Prostate gland (tissue), 2 donors: ENCODE data around the gene FGGY. TPM values are rescaled to one million over a fixed set of nuclear protein-coding genes. Genes with fewer than 3 reads are reported as not detected.
"Not testable (repeated sequence)": the region's sequence is repeated elsewhere in the genome, so short reads cannot be mapped to it uniquely, and the experiment has no call there.

Experiments used
- DNase-seq: peaks from one replicate; pipeline ENCODE4 v3.0.0-alpha.2; 2019; ENCODE audit warnings: low spot score
- H3K27ac ChIP-seq, 2 donors: fragments of 200-600 bp; sonication (generic); 2 replicates each; pipeline ENCODE4 v1.5.1; 2017 to 2019
- H3K27me3 ChIP-seq: fragments of 200-600 bp; sonication (generic); replicated peaks from 2 replicates; pipeline ENCODE4 v1.5.1; 2019; ENCODE audit not compliant: insufficient read depth
- H3K36me3 ChIP-seq, 2 donors: fragments of 200-600 bp; sonication (generic); 1 replicate in 1 of 2; 2 replicates in 1 of 2; pipeline versions ENCODE4 v1.5.1 to v1.8.1; 2017 to 2019
- H3K4me1 ChIP-seq: fragments of 200-600 bp; sonication (generic); replicated peaks from 2 replicates; pipeline ENCODE4 v1.5.1; 2019
- H3K4me3 ChIP-seq, 2 donors: fragments of 200-600 bp; sonication (generic); 2 replicates each; pipeline ENCODE4 v1.5.1; 2017 to 2019
- H3K9me3 ChIP-seq: fragments of 200-600 bp; sonication (generic); 2 replicates; pipeline ENCODE4 v1.5.1; 2017
- CTCF ChIP-seq, 4 experiments: fragments of 200-600 bp in 2 of 4; fragments of 450-650 bp in 2 of 4; sonication (generic) in 2 of 4; IDR thresholded peaks; 1 replicate in 3 of 4; 2 replicates in 1 of 4; pipeline ENCODE4 v1.5.1; 2016 to 2019; ENCODE audit warnings: antibody characterized with exemption in 4 of 4, mild to moderate bottlenecking in 2 of 4, moderate library complexity in 2 of 4
- POLR2A ChIP-seq: fragments of 450-650 bp; IDR thresholded peaks from one replicate; pipeline ENCODE4 v1.6.1; 2016; ENCODE audit warnings: antibody characterized with exemption, mild to moderate bottlenecking
- POLR2AphosphoS5 ChIP-seq: sonication (generic); formaldehyde crosslinking; IDR thresholded peaks from one replicate; pipeline ENCODE4 v1.6.1; 2017; ENCODE audit warnings: antibody characterized with exemption
- WGBS: methylation state at CpG from one replicate; pipeline ENCODE4 v1.1.5; 2018; 5-methylcytosine and 5-hydroxymethylcytosine counted together
- intact Hi-C: fragments of 100-400 bp; cut with DNase I; formaldehyde crosslinking; loops from one replicate; pipeline ENCODE4 v1.14.2; 2022
- total RNA-seq, 2 donors: library from RNA; depleted of rRNA; stranded (reverse); fragments of >200 nt; gene quantifications; one replicate each; pipeline ENCODE4 v1.1.0, GENCODE V29; 2016

Gene FGGY
- total RNA-seq, 2 donors from 2014 or later, result 28.6 to 32.2 TPM

- 88% methylated on average over 6 of the region's 6 CpGs for WGBS
- Histone ChIP-seq H3K27me3 (no peaks in the 10 kb centered on the region), H3K36me3 (no peaks in the 10 kb centered on the region), H3K27ac (no peak overlapping the region), H3K4me3 (no peak overlapping the region), H3K4me1 (no peaks in the 10 kb centered on the region), H3K9me3 (no peaks in the 10 kb centered on the region)
- no peak for DNase-seq
- intact Hi-C loops, result loop anchor here (5.0 to 10.0 kb wide), 4 partner anchors 152 to 394 kb away; no protein-coding TSS in a partner anchor
- TF ChIP-seq POLR2A (no peak), CTCF (IDR thresholded peaks at IDR 0.05) (no peak)
Observed at GRCh38 chr1:59298710-59299346, 1.9 kb downstream of the FGGY start.

- H3K27ac ChIP-seq, H3K9me3 ChIP-seq, H3K4me1 ChIP-seq, H3K36me3 ChIP-seq, DNase-seq, H3K4me3 ChIP-seq, H3K27me3 ChIP-seq: not testable (repeated sequence)
- intact Hi-C loops, result loop anchor here (5.0 to 10.0 kb wide), 4 partner anchors 152 to 395 kb away; no protein-coding TSS in a partner anchor
- 90% methylated on average over 11 of the region's 11 CpGs for WGBS
Observed at GRCh38 chr1:59299670-59300069, 2.8 kb downstream of the FGGY start.

GRCh38 chr1:59302297-59302696 is 5.4 kb downstream of the FGGY start:
- no peaks in the 10 kb centered on the region for H3K27me3 ChIP-seq
- H3K36me3 ChIP-seq, result no peaks in the 10 kb centered on the region
- H3K4me3 ChIP-seq, result no peak overlapping the region
- 100% methylated on average over 1 of the region's 1 CpG for WGBS
- intact Hi-C loops, result no loop called here
- no peaks in the 10 kb centered on the region for H3K9me3 ChIP-seq
- no peak overlapping the region for H3K27ac ChIP-seq
- DNase-seq, result no peak
- TF ChIP-seq CTCF (IDR thresholded peaks at IDR 0.05) (no peak), POLR2AphosphoS5 (no peak), POLR2A (no peak)
- H3K4me1 ChIP-seq, result no peaks in the 10 kb centered on the region

GRCh38 chr1:59302871-59303270 is 6.0 kb downstream of the FGGY start:
- no peaks in the 10 kb centered on the region for H3K27me3 ChIP-seq
- no peak overlapping the region for H3K27ac ChIP-seq
- H3K36me3 ChIP-seq, result no peaks in the 10 kb centered on the region
- no peaks in the 10 kb centered on the region for H3K4me1 ChIP-seq
- no peak for TF ChIP-seq CTCF (IDR thresholded peaks at IDR 0.05)
- TF ChIP-seq POLR2AphosphoS5, result no peak
- TF ChIP-seq POLR2A, result no peak
- WGBS, result 94% methylated on average over 2 of the region's 2 CpGs
- H3K4me3 ChIP-seq, result no peak overlapping the region
- intact Hi-C loops, result no loop called here
- H3K9me3 ChIP-seq, result no peaks in the 10 kb centered on the region
- DNase-seq, result no peak

- H3K4me3 ChIP-seq, result no peak overlapping the region
- intact Hi-C loops, result no loop called here
- TF ChIP-seq POLR2AphosphoS5, result no peak
Observed at GRCh38 chr1:59305188-59305587, 8.3 kb downstream of the FGGY start.

GRCh38 chr1:59307591-59307990 is 10.7 kb downstream of the FGGY start:
- TF ChIP-seq POLR2A (no peak), CTCF (IDR thresholded peaks at IDR 0.05) (no peak)
- Histone ChIP-seq H3K9me3 (no peaks in the 10 kb centered on the region), H3K4me1 (no peaks in the 10 kb centered on the region), H3K27ac (no peak overlapping the region), H3K36me3 (no peaks in the 10 kb centered on the region), H3K4me3 (no peak overlapping the region), H3K27me3 (no peaks in the 10 kb centered on the region)
- intact Hi-C loops, result no loop called here
- no peak for DNase-seq

More at GRCh38 chr1:59305188-59305587, 8.3 kb downstream of the FGGY start:
- Histone ChIP-seq H3K4me1 (no peaks in the 10 kb centered on the region), H3K27me3 (no peaks in the 10 kb centered on the region), H3K36me3 (no peaks in the 10 kb centered on the region), H3K27ac (no peak overlapping the region), H3K9me3 (no peaks in the 10 kb centered on the region)
- no peak for DNase-seq
